Esophagus squamous epithelium (tissue), 4 donors: ENCODE data around the gene TMEM51.

Experiments
- CTCF ChIP-seq, 6 experiments: fragments of 450-650 bp in 4 of 6; fragments of 200-600 bp in 2 of 6; sonication (generic) in 2 of 6; IDR thresholded peaks; one replicate each; pipeline ENCODE4 v1.5.1; 2016 to 2019; ENCODE audit warnings: antibody characterized with exemption in 6 of 6, mild to moderate bottlenecking in 4 of 6, moderate library complexity in 4 of 6
- POLR2A ChIP-seq, 4 donors: fragments of 450-650 bp; IDR thresholded peaks; one replicate each; pipeline ENCODE4 v1.6.1; 2017; ENCODE audit warnings: antibody characterized with exemption in 4 of 4, mild to moderate bottlenecking in 4 of 4, moderate library complexity in 3 of 4

DNA sequence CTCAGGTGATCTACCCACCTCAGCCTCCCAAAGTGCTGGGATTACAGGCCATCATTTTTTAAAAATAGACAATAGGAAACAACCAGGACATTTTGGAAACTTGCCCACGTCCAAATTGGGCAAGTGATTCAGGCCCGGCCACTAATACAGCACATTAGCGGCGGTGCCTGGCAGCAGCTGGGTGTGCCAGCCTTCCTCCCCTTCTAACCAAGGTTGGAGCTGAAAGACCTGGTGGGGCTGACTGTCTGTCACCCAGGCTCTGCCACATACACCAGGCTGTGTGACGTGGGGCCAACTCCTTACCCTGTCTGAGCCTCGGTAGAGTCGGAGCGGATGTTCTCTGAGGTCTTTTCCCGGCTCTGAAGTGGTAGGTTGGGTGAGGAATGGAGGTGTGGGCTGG lies 29.6 kb upstream of the TMEM51 start:
- TF ChIP-seq CTCF (IDR thresholded peaks at IDR 0.05) (no peak), POLR2A (IDR thresholded peaks at IDR 0.05) (no peak)
